ENCODE data around the gene CADPS.

Gene CADPS

DNA sequence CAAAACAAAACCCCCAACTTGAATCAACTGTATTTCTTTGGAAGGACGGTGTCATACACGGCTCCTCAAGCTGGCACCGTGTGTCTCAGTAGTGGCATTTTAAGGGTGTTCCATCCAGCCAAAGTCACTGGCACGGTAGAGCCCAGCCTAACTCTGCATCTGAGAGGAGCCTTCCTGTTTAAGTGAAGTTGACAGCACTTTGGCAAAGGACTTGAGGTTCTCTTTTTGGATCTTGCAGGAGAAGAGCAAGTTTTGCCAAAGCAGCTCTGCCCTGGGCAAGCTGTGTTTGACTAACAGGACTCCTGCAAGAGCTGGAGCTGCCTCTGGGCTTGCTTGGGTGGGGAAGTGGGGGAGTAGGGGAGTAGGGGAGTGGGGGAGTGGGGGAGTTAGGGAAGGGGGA, 392.3 kb downstream of the CADPS start:
- H3K27me3 ChIP-seq (ENCODE audit: control insufficient read depth, insufficient read depth, low read length) = no peaks in the 10 kb centered on the region
- H3K36me3 ChIP-seq (ENCODE audit: control insufficient read depth, insufficient read depth, low read length) = no peaks in the 10 kb centered on the region
- H3K9ac ChIP-seq (ENCODE audit: low read length) = no peak overlapping the region
- H3K4me3 ChIP-seq (ENCODE audit: low read length) = no peak overlapping the region
- no peaks in the 10 kb centered on the region for H3K4me1 ChIP-seq (ENCODE audit: control insufficient read depth, insufficient read depth, low read length)
- H3K9me3 ChIP-seq (ENCODE audit: control insufficient read depth, low read length) = no peaks in the 10 kb centered on the region

DNA sequence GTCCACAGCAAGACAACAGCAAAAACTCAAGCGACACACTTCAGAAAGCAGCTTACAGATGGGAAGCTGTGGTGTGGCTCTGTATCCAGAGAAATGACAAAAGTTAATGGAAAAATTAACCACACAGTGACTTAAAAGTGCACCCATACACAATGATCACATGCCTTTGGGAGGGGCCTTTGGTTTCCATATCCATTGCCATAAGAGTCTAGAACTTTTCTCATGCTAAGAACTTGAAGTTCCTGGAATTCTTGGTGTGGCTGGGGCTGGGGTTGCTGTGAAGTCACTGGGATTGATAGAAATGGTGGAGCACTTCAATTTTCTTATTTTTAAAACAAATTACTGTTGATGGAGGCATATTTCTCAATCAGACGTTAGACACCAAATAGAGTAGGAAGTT, 393.3 kb downstream of the CADPS start:
- H3K4me3 ChIP-seq (ENCODE audit: low read length) = no peak overlapping the region
- no peaks in the 10 kb centered on the region for H3K27me3 ChIP-seq (ENCODE audit: control insufficient read depth, insufficient read depth, low read length)
- no peaks in the 10 kb centered on the region for H3K4me1 ChIP-seq (ENCODE audit: control insufficient read depth, insufficient read depth, low read length)

DNA sequence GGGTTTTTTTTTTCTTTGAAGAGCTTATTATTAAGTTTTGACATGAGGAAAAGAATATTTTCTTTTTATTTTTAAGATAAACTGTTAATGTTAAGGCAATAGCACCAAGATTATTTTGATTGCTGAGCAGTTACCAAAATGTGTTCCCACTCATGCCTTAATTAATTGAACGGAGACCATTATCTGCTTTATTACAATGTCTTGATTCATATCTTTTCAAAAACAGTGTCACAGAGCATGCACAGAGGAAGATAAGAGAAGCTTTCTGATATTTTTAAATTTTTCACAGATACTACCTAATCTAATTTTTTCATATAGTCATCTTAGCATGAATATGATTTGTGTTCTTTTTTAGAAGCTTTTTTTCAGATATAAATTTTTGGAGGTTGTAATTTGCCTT, 395.2 kb downstream of the CADPS start:
- H3K4me3 ChIP-seq (ENCODE audit: low read length) = no peak overlapping the region
- no peaks in the 10 kb centered on the region for H3K36me3 ChIP-seq (ENCODE audit: control insufficient read depth, insufficient read depth, low read length)
- H3K27me3 ChIP-seq (ENCODE audit: control insufficient read depth, insufficient read depth, low read length) = no peaks in the 10 kb centered on the region
- no peaks in the 10 kb centered on the region for H3K9me3 ChIP-seq (ENCODE audit: control insufficient read depth, low read length)
- no peaks in the 10 kb centered on the region for H3K4me1 ChIP-seq (ENCODE audit: control insufficient read depth, insufficient read depth, low read length)
- H3K9ac ChIP-seq (ENCODE audit: low read length) = no peak overlapping the region

More for the DNA sequence above, 393.3 kb downstream of the CADPS start:
- Histone ChIP-seq H3K9ac (ENCODE audit: low read length) (no peak overlapping the region), H3K36me3 (ENCODE audit: control insufficient read depth, insufficient read depth, low read length) (no peaks in the 10 kb centered on the region), H3K9me3 (ENCODE audit: control insufficient read depth, low read length) (no peaks in the 10 kb centered on the region)

DNA sequence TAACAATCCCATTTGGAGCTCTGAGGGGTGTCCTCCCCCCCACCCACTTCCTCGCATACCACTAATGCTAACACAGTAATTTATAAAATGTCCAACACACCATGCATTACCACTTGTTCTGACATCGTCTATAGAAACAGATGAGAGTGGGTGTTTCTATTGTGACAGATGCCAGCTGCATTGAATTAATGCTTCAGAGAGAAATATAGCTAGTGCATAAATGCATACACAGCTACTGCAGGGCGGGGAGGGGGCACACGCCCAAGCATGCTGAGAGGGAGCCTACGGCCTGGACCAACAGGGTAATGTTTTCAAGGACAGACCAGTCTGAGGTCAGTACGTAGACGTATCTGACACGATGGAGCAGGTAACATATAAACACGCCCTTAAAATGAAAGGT, 395.9 kb downstream of the CADPS start:
- Histone ChIP-seq H3K27me3 (ENCODE audit: control insufficient read depth, insufficient read depth, low read length) (no peaks in the 10 kb centered on the region), H3K4me3 (ENCODE audit: low read length) (no peak overlapping the region), H3K9me3 (ENCODE audit: control insufficient read depth, low read length) (no peaks in the 10 kb centered on the region), H3K9ac (ENCODE audit: low read length) (no peak overlapping the region), H3K36me3 (ENCODE audit: control insufficient read depth, insufficient read depth, low read length) (no peaks in the 10 kb centered on the region), H3K4me1 (ENCODE audit: control insufficient read depth, insufficient read depth, low read length) (no peaks in the 10 kb centered on the region)

DNA sequence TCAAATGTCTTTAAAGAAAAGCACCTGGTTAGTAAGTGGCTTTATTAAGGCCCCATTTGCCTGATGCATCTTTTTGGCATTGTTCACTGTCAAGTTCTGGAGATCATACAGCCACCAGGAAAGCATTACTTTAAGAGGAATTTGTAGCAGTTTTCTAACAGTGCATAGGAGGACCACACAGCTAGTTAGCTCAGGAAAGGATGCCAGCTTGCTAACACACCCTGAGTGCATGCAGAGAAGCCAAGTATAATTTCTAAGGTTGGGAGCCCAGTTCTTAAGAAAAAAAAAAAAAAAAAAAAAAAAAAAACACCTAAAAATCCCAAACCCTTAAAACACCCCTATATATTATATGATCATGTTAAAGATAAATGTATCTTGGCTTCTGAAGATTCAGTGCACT, 399.9 kb downstream of the CADPS start:
- Histone ChIP-seq H3K4me3 (ENCODE audit: low read length) (no peak overlapping the region), H3K4me1 (ENCODE audit: control insufficient read depth, insufficient read depth, low read length) (no peaks in the 10 kb centered on the region), H3K9ac (ENCODE audit: low read length) (no peak overlapping the region), H3K9me3 (ENCODE audit: control insufficient read depth, low read length) (no peaks in the 10 kb centered on the region), H3K36me3 (ENCODE audit: control insufficient read depth, insufficient read depth, low read length) (no peaks in the 10 kb centered on the region), H3K27me3 (ENCODE audit: control insufficient read depth, insufficient read depth, low read length) (no peaks in the 10 kb centered on the region)

DNA sequence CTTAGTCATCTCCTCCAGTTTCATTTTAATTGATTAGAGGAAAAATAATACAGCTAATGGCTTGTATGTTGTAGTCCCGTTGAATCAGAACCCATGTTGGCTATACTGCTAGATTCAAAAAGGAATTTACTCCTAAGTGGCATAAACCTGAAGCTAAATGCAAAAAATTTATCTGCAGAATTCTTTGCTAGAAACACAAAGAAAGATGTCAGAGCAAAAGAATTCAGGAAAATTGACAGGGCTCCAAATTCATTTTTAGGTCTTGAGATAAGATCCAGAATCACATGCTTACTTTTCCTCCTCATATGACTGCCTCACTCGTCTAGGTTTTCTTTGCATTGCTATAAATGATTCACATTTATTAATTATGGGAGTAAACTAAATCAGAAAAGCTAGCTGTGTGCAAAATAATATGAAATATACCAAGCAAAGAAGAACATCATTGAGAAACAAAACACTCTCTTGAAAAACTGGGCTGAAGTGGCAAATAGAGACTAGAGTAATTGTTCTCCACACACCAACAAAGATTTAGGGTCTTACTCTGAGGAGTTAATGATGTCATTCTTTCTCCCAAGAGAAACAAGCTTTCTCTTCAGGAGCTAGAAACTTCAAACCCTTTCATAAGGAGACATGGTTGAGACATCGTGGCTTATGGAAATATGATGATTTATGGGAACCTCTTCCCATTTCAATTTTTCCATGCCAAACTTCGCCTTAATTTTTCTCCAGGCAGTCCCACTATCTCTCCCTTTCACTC, 407.1 kb downstream of the CADPS start:
- Histone ChIP-seq H3K4me1 (ENCODE audit: control insufficient read depth, insufficient read depth, low read length) (no peaks in the 10 kb centered on the region), H3K27me3 (ENCODE audit: control insufficient read depth, insufficient read depth, low read length) (no peaks in the 10 kb centered on the region), H3K9ac (ENCODE audit: low read length) (no peak overlapping the region), H3K9me3 (ENCODE audit: control insufficient read depth, low read length) (no peaks in the 10 kb centered on the region), H3K36me3 (ENCODE audit: control insufficient read depth, insufficient read depth, low read length) (no peaks in the 10 kb centered on the region), H3K4me3 (ENCODE audit: low read length) (no peak overlapping the region)

DNA sequence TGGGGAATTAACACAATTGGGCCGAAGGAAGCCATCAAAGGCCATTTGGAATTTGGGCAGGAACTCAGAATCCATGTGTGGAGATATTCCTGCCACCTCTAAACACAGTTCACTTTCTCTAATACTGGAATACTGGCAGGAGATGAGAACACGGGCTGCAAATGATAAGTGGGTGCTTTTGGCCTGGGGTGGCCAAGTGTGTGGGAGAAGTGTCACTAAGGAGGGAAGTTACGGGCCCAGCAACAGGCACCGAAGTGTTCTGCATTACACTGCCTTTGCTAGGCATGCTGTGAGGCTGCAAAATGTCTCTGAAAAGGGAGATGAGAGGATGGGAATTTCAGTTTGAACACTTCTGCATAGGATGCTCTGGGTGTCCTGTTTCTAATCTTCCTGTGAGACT, 412.4 kb downstream of the CADPS start:
- Histone ChIP-seq H3K4me3 (ENCODE audit: low read length) (no peak overlapping the region), H3K4me1 (ENCODE audit: control insufficient read depth, insufficient read depth, low read length) (no peaks in the 10 kb centered on the region), H3K36me3 (ENCODE audit: control insufficient read depth, insufficient read depth, low read length) (no peaks in the 10 kb centered on the region), H3K9ac (ENCODE audit: low read length) (no peak overlapping the region), H3K9me3 (ENCODE audit: control insufficient read depth, low read length) (no peaks in the 10 kb centered on the region), H3K27me3 (ENCODE audit: control insufficient read depth, insufficient read depth, low read length) (no peaks in the 10 kb centered on the region)

DNA sequence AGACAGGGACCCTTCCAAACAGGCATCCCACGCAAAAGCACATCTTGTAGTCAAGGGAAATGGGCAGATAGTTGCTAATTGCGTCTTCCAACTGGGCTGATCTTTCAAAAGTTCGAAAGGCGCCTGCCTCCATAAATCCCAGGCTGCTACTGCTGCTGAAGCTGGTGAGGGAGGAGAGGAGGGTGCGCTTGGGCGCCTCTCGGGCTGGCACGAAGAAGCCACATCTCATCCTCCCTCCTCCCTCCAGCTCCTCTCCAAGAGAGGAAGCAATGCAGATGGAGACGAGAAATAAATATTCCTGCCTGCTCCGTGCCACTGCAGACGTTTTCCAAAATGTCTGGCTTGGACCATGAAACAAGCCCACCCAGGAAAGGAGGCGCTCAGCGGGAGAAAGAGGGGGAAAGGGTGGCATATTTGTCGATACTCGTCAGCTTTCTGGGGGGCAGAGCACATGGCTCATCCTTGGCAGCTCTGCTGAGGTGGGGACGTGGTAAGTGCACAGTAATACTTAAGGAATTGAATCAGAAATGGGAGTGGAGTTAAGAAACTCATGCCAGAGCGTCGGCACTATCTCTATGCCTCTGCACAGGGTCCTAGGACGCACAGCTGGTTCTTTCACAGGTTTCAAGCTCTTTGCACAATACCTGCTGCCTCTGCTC, 413.0 kb downstream of the CADPS start:
- H3K36me3 ChIP-seq (ENCODE audit: control insufficient read depth, insufficient read depth, low read length) = no peaks in the 10 kb centered on the region
- no peaks in the 10 kb centered on the region for H3K9me3 ChIP-seq (ENCODE audit: control insufficient read depth, low read length)

DNA sequence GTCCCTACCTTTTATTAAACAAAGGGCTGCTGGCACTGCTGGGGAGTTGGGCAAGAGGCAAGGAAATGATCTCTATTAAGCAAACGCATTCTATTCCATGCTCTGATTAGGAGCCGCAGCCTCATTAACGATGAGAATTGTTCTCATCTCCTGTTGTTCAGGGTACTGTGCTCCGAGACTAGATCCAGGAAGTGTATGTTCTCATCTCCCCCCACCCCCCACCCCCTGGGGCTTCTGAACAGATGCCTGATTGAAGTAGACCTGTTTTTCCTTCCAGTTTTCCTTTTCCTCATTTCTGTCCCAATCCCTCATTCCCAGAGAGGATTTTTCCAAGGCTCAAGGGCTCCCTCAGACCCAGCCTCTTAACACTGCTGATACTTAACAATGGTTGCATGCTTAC, 420.3 kb downstream of the CADPS start:
- H3K4me1 ChIP-seq (ENCODE audit: control insufficient read depth, insufficient read depth, low read length) = no peaks in the 10 kb centered on the region
- no peak overlapping the region for H3K4me3 ChIP-seq (ENCODE audit: low read length)
- H3K9me3 ChIP-seq (ENCODE audit: control insufficient read depth, low read length) = no peaks in the 10 kb centered on the region

More for the DNA sequence above, 413.0 kb downstream of the CADPS start:
- Histone ChIP-seq H3K4me3 (ENCODE audit: low read length) (no peak overlapping the region), H3K9ac (ENCODE audit: low read length) (no peak overlapping the region), H3K4me1 (ENCODE audit: control insufficient read depth, insufficient read depth, low read length) (no peaks in the 10 kb centered on the region), H3K27me3 (ENCODE audit: control insufficient read depth, insufficient read depth, low read length) (no peaks in the 10 kb centered on the region)

DNA sequence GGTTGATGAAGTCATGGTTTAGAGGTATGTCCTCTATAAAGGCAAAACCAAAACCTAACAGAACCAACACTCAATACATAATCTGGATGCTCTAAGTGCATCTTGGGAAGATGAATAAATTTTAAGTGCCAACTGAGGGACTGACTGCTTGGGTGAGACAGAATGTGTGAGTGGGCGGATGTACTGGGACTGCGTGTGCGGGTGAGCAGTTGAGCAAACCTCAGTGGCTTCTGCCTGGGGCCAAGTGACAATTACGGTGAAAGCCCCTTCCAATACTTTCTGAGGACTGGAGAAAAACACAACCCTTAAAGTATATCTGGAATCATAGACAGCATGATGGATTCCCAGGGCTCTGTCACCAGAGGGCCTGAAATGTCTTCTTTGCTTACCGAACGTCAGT, 421.8 kb downstream of the CADPS start:
- no peaks in the 10 kb centered on the region for H3K9me3 ChIP-seq (ENCODE audit: control insufficient read depth, low read length)
- H3K36me3 ChIP-seq (ENCODE audit: control insufficient read depth, insufficient read depth, low read length) = no peaks in the 10 kb centered on the region
- H3K4me1 ChIP-seq (ENCODE audit: control insufficient read depth, insufficient read depth, low read length) = no peaks in the 10 kb centered on the region
- H3K27me3 ChIP-seq (ENCODE audit: control insufficient read depth, insufficient read depth, low read length) = no peaks in the 10 kb centered on the region
- H3K9ac ChIP-seq (ENCODE audit: low read length) = no peak overlapping the region
- no peak overlapping the region for H3K4me3 ChIP-seq (ENCODE audit: low read length)

More for the DNA sequence above, 420.3 kb downstream of the CADPS start:
- H3K36me3 ChIP-seq (ENCODE audit: control insufficient read depth, insufficient read depth, low read length) = no peaks in the 10 kb centered on the region
- no peaks in the 10 kb centered on the region for H3K27me3 ChIP-seq (ENCODE audit: control insufficient read depth, insufficient read depth, low read length)
- H3K9ac ChIP-seq (ENCODE audit: low read length) = no peak overlapping the region

DNA sequence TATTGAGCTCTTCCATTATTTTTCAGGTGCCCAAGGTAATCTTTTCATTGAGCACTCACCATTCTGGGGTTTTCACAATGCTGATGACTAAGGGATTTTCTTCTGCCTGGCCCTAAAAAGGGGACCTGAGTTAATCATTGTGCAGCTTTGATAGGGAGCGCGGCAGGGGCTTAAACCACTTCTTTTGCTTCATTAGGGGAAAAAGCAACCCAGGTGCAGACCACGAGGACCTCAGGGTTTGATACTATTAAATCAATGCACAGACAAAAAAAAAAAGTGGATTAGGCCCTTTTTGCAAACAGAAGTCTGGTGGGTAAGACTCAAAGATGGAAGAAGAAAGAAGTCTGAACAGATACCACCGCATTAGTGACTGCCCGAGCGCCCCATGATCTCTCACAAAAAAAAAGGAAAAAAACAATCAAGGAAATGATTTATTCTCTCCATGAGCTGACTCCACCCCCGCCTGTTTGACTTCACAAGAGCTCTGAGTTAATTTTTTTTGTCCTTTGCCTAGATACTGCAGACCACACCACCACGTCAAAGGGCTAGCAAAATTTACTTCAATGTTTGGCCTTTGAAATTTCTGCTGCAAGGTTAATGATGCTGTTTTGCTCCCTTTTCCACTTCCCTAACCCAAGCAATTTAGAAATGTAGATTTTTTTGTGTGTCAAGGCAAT, 423.9 kb downstream of the CADPS start:
- no peaks in the 10 kb centered on the region for H3K36me3 ChIP-seq (ENCODE audit: control insufficient read depth, insufficient read depth, low read length)
- H3K9ac ChIP-seq (ENCODE audit: low read length) = no peak overlapping the region
- H3K27me3 ChIP-seq (ENCODE audit: control insufficient read depth, insufficient read depth, low read length) = no peaks in the 10 kb centered on the region
- no peaks in the 10 kb centered on the region for H3K9me3 ChIP-seq (ENCODE audit: control insufficient read depth, low read length)
- no peaks in the 10 kb centered on the region for H3K4me1 ChIP-seq (ENCODE audit: control insufficient read depth, insufficient read depth, low read length)
- H3K4me3 ChIP-seq (ENCODE audit: low read length) = no peak overlapping the region

DNA sequence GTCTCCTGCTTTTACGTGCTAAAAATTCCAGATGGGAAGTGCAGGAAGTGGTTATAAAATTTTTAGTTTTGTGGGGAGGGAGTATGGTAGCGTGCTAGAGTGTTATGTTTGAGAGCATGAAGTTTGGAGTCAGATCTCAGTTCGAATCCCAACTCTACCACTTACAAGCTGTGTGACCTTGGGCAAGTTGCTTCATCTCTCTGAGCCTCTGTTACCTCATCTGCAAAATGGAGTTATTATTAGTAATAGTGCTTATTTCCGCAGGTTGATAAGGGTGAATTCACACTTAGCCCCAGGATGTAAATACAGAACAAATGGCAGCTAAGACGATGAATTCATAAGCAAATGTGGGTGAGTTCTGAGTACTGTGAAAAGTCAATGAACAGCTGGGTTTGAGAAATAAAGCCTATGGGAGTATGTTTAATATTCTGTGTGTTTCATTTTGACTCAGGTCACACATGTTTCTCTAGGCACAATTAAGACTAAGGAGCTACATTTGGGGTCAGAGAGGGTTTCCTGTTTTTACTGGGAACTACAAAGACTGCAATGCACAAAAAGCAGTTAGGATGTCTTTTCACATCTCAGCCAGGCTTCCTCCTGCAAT, 428.8 kb downstream of the CADPS start:
- Histone ChIP-seq H3K4me3 (ENCODE audit: low read length) (no peak overlapping the region), H3K27me3 (ENCODE audit: control insufficient read depth, insufficient read depth, low read length) (no peaks in the 10 kb centered on the region), H3K4me1 (ENCODE audit: control insufficient read depth, insufficient read depth, low read length) (no peaks in the 10 kb centered on the region), H3K9me3 (ENCODE audit: control insufficient read depth, low read length) (no peaks in the 10 kb centered on the region), H3K36me3 (ENCODE audit: control insufficient read depth, insufficient read depth, low read length) (no peaks in the 10 kb centered on the region), H3K9ac (ENCODE audit: low read length) (no peak overlapping the region)

Data from mucosa of stomach (tissue), 1 donor.